Measurements from ENCODE around the gene CYSTM1.

CYSTM1 gene

DNA sequence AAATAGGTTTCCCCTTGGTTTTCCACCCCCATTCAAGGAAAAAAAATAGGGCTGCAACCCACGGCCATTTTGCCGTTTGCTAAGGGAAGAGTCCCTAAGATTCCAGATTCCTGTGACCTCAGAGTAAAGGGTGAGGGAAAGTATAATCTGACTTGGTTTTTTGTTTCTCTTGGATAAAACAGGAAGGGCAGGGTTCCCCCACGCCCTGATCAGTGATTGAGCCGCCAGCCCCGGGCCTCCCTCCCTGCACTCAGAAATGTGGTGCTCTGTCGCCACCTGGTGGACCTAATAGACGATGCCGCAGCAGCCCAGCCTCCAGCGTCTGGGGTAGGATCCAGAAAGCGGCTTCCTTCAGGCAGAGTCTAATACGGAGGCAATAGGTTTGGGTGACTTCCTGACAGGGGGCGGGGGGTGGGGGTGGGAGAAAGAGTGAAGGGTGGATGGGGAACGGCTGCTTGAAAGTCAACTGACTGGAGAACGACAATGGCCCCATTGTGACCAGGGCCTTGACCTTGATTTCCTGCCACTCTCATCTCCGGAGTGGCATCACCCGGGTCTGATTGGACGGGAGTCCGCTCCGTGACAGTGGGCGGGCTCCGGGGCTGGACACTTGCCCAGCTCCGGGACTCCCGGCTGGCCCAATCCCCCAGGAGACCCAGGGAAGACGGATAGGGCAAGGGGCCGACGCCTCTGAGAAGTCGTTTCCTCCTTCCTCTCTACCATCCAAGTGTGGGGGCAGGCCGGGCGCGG, 17.8 kb upstream of the CYSTM1 start (continued):
- TF ChIP-seq, protein P1, sequence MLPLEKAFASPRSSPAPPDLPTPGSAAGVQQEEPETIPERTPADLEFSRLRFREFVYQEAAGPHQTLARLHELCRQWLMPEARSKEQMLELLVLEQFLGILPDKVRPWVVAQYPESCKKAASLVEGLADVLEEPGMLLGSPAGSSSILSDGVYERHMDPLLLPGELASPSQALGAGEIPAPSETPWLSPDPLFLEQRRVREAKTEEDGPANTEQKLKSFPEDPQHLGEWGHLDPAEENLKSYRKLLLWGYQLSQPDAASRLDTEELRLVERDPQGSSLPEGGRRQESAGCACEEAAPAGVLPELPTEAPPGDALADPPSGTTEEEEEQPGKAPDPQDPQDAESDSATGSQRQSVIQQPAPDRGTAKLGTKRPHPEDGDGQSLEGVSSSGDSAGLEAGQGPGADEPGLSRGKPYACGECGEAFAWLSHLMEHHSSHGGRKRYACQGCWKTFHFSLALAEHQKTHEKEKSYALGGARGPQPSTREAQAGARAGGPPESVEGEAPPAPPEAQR (tag by site-specific recombination; IDR thresholded peaks at IDR 0.05): no peak
- TF ChIP-seq ZNF2 (tag by site-specific recombination; IDR thresholded peaks at IDR 0.05) (no peak), ZFP3 (tag by site-specific recombination; IDR thresholded peaks at IDR 0.05; ENCODE audit: low read depth) (no peak), ZNF146 (tag by site-specific recombination; IDR thresholded peaks at IDR 0.05) (no peak), KLF7 (tag by site-specific recombination; IDR thresholded peaks at IDR 0.05; ENCODE audit: borderline replicate concordance) (no peak; the same call in 1 of the 2 replicates), BCL11B (tag by site-specific recombination; IDR thresholded peaks at IDR 0.05; ENCODE audit: low read depth) (no peak), IKZF3 (tag by site-specific recombination; IDR thresholded peaks at IDR 0.05) (peak; percentile 63; the same call in 1 of the 2 replicates), ZBTB1 (tag by site-specific recombination; IDR thresholded peaks at IDR 0.05) (no peak), SP2 (tag by site-specific recombination; IDR thresholded peaks at IDR 0.05) (peak; percentile 55; the same call in 1 of the 2 replicates), SCRT1 (tag by site-specific recombination; IDR thresholded peaks at IDR 0.05; ENCODE audit: borderline replicate concordance) (no peak), ZNF660 (tag by site-specific recombination; IDR thresholded peaks at IDR 0.05) (peak; percentile 84), KLF9 (tag by site-specific recombination; IDR thresholded peaks at IDR 0.05; ENCODE audit: low read depth) (peak; percentile 41; the same call in 1 of the 2 replicates), ZFP37 (tag by site-specific recombination; IDR thresholded peaks at IDR 0.05) (no peak)
- TF ChIP-seq, protein P2, sequence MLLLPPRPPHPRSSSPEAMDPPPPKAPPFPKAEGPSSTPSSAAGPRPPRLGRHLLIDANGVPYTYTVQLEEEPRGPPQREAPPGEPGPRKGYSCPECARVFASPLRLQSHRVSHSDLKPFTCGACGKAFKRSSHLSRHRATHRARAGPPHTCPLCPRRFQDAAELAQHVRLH (tag by site-specific recombination; IDR thresholded peaks at IDR 0.05): no peak
- TF ChIP-seq, protein P3, sequence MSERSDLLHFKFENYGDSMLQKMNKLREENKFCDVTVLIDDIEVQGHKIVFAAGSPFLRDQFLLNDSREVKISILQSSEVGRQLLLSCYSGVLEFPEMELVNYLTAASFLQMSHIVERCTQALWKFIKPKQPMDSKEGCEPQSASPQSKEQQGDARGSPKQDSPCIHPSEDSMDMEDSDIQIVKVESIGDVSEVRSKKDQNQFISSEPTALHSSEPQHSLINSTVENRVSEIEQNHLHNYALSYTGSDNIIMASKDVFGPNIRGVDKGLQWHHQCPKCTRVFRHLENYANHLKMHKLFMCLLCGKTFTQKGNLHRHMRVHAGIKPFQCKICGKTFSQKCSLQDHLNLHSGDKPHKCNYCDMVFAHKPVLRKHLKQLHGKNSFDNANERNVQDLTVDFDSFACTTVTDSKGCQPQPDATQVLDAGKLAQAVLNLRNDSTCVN (tag by site-specific recombination; optimal IDR thresholded peaks at IDR 0.05): no peak
- TF ChIP-seq, protein P4, sequence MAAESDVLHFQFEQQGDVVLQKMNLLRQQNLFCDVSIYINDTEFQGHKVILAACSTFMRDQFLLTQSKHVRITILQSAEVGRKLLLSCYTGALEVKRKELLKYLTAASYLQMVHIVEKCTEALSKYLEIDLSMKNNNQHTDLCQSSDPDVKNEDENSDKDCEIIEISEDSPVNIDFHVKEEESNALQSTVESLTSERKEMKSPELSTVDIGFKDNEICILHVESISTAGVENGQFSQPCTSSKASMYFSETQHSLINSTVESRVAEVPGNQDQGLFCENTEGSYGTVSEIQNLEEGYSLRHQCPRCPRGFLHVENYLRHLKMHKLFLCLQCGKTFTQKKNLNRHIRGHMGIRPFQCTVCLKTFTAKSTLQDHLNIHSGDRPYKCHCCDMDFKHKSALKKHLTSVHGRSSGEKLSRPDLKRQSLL (tag by site-specific recombination; IDR thresholded peaks at IDR 0.05): peak; percentile 75
- TF ChIP-seq, protein P5, sequence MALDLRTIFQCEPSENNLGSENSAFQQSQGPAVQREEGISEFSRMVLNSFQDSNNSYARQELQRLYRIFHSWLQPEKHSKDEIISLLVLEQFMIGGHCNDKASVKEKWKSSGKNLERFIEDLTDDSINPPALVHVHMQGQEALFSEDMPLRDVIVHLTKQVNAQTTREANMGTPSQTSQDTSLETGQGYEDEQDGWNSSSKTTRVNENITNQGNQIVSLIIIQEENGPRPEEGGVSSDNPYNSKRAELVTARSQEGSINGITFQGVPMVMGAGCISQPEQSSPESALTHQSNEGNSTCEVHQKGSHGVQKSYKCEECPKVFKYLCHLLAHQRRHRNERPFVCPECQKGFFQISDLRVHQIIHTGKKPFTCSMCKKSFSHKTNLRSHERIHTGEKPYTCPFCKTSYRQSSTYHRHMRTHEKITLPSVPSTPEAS (tag by site-specific recombination; IDR thresholded peaks at IDR 0.05): no peak

DNA sequence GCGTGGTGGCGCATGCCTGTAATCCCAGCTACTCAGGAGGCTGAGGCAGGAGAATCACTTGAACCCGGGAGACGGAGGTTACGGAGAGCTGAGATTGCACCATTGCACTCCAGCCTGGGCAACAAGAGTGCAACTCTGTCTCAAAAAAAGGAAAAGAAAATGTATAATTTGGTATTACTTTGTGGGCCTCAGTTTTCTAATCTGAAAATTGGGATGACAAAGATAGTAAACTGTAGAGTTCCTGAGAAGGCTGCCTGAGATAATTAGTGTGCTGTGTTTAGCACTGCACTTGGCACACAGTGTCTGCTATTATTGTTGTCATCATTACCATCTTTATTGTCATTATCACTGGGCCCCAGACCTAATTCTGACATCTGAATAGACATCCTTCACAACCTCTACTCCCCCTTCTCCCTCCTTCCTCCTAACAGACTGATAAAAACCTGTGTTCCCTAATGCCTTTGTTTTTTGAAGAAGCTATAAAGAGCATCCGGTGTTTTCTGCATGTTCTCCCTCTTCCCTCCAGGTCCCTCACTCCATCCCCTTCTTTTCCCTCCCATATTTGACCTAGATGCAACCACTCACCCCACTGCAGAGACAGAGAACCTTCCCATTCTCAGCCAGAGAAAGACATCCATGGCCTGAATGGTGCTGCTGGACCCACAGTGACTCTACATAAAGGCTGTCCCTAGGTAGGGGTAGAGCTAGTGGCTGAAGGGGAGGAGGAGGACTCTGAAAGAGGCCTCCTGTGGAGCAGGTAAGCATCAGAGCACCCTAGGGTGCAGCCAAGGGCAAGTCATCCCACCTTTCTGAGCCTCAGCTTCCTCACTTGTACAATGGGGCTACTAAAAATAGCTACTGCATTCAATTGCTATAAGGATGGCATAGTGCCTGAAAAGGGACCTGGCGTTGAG, 15.7 kb upstream of the CYSTM1 start:
- ChIA-PET CTCF (interaction anchor here (0.6 to 9.2 kb wide), 11 partner anchors 9 to 413 kb away, joined by 3 to 94 read pairs (median 3); no protein-coding TSS in a partner anchor), POLR2A (interaction anchor here (1.6 kb wide), 1 partner anchor 51 kb away, joined by 5 read pairs; no protein-coding TSS in a partner anchor)
- H3K4me1 ChIP-seq (ENCODE audit: control insufficient read depth, insufficient read depth, low read length): no peaks in the 10 kb centered on the region
- H3K36me3 ChIP-seq (ENCODE audit: control insufficient read depth in 2 of 2, insufficient read depth in 1 of 2, low read length in 2 of 2): no peaks in the 10 kb centered on the region
- no peak overlapping the region for H3K27ac ChIP-seq (ENCODE audit: extremely low read depth, low read depth, low read length)
- TF ChIP-seq, protein P6, sequence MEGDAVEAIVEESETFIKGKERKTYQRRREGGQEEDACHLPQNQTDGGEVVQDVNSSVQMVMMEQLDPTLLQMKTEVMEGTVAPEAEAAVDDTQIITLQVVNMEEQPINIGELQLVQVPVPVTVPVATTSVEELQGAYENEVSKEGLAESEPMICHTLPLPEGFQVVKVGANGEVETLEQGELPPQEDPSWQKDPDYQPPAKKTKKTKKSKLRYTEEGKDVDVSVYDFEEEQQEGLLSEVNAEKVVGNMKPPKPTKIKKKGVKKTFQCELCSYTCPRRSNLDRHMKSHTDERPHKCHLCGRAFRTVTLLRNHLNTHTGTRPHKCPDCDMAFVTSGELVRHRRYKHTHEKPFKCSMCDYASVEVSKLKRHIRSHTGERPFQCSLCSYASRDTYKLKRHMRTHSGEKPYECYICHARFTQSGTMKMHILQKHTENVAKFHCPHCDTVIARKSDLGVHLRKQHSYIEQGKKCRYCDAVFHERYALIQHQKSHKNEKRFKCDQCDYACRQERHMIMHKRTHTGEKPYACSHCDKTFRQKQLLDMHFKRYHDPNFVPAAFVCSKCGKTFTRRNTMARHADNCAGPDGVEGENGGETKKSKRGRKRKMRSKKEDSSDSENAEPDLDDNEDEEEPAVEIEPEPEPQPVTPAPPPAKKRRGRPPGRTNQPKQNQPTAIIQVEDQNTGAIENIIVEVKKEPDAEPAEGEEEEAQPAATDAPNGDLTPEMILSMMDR (tag by site-specific recombination; IDR thresholded peaks at IDR 0.05): no peak
- TF ChIP-seq FEZF1 (tag by site-specific recombination; IDR thresholded peaks at IDR 0.05) (no peak), MEIS1 (CRISPR knock-in tag; IDR thresholded peaks at IDR 0.05; ENCODE audit: borderline replicate concordance) (no peak), ZNF202 (tag by site-specific recombination; IDR thresholded peaks at IDR 0.05; ENCODE audit: borderline replicate concordance) (no peak), ZNF423 (tag by site-specific recombination; IDR thresholded peaks at IDR 0.05) (peak; percentile 70; the same call in 1 of the 2 replicates), ZNF404 (tag by site-specific recombination; IDR thresholded peaks at IDR 0.05) (no peak), KLF10 (tag by site-specific recombination; IDR thresholded peaks at IDR 0.05) (no peak)
- H3K9me3 ChIP-seq (ENCODE audit: control insufficient read depth, insufficient read depth, low read depth, low read length): no peaks in the 10 kb centered on the region
- H3K4me3 ChIP-seq (ENCODE audit: low read depth, low read length): no peak overlapping the region
